Adrenal gland (tissue), 5 donors: ENCODE data around the gene BFSP1.

Experiments used
- CTCF ChIP-seq, 6 experiments: fragments of 450-650 bp in 4 of 6; fragments of 200-600 bp in 2 of 6; sonication (generic) in 1 of 6; IDR thresholded peaks; 1 replicate in 5 of 6; 2 replicates in 1 of 6; pipeline versions ENCODE4 v1.5.1 to v1.8.0; 2016 to 2021; ENCODE audit warnings: antibody characterized with exemption in 6 of 6, mild to moderate bottlenecking in 2 of 6, moderate library complexity in 1 of 6
- POLR2A ChIP-seq, 2 donors: fragments of 450-650 bp; IDR thresholded peaks; one replicate each; pipeline ENCODE4 v1.6.1; 2017; ENCODE audit warnings: antibody characterized with exemption in 2 of 2, mild to moderate bottlenecking in 2 of 2, moderate library complexity in 1 of 2
- donor health status: DM: no; HTN: no; CAD: no.

GRCh38 chr20:17533396-17533795 is 2.2 kb upstream of the BFSP1 start:
- TF ChIP-seq CTCF (IDR thresholded peaks at IDR 0.05) = no peak
- no peak for TF ChIP-seq POLR2A (IDR thresholded peaks at IDR 0.05)
